22Rv1 (cell line): Measurements from ENCODE around the gene NCKAP5L.

ENCODE experiments used
- H3K27ac ChIP-seq: fragments of 450-650 bp; 2 replicates; pipeline ENCODE4 v1.5.1; 2017
- ZFX ChIP-seq: fragments of 450-650 bp; IDR thresholded peaks from 2 replicates; pipeline ENCODE4 v1.6.1; 2017; ENCODE audit warnings: antibody characterized with exemption, borderline replicate concordance
- TF ChIP-seq, protein P1 (sequence below): fragments of 450-650 bp; IDR thresholded peaks from 2 replicates; pipeline ENCODE4 v1.5.1; 2017; ENCODE audit warnings: mild to moderate bottlenecking

The NCKAP5L gene

GRCh38 chr12:49804821-49805220, 23.4 kb downstream of the NCKAP5L start:
- TF ChIP-seq ZFX, result no peak
- TF ChIP-seq, protein P1, sequence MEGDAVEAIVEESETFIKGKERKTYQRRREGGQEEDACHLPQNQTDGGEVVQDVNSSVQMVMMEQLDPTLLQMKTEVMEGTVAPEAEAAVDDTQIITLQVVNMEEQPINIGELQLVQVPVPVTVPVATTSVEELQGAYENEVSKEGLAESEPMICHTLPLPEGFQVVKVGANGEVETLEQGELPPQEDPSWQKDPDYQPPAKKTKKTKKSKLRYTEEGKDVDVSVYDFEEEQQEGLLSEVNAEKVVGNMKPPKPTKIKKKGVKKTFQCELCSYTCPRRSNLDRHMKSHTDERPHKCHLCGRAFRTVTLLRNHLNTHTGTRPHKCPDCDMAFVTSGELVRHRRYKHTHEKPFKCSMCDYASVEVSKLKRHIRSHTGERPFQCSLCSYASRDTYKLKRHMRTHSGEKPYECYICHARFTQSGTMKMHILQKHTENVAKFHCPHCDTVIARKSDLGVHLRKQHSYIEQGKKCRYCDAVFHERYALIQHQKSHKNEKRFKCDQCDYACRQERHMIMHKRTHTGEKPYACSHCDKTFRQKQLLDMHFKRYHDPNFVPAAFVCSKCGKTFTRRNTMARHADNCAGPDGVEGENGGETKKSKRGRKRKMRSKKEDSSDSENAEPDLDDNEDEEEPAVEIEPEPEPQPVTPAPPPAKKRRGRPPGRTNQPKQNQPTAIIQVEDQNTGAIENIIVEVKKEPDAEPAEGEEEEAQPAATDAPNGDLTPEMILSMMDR, result no peak
- H3K27ac ChIP-seq, result no peak overlapping the region

DNA sequence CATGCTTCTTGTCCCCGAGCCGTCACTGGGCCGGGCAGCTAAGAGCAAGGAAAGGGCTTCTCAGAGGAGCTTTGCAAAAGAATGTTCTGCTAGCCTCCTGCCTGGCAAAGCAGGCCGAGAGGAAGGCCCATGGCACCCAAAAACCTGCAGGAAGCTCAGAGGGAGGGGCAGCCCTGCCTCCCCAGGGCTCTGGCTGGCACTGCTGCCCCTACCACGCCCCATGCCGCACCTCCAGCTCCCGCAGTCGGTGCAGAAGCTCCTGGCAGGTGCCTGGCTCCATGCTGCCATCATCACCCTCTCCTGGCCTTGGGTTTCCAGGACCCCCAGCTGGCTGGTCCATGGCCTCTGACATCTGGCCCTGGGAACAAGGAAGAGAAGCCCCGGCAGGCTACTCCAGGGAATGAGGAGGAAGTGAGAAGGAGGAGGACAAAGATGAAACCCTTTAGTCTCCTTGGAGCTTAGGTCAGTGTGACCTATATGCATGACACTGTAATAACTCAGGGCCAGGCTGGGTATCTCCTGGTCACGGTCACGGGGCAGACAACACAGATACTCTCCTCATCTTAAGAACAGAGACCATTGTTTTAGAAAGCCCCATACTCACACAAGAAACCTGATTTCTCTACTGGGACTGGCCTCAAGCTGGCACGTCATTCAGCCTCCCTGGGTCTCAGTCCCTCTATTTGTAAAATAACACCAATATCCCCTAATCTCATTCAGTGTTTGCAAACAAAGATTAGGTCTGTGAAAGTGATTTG, 24.3 kb downstream of the NCKAP5L start:
- TF ChIP-seq, protein P1, result no peak
- no peak for TF ChIP-seq ZFX
- no peak overlapping the region for H3K27ac ChIP-seq

GRCh38 chr12:49801141-49802063, 26.8 kb downstream of the NCKAP5L start:
- no peak overlapping the region for H3K27ac ChIP-seq
- TF ChIP-seq, protein P1, result no peak
- no peak for TF ChIP-seq ZFX

- TF ChIP-seq, protein P1, result no peak
- no peak for TF ChIP-seq ZFX
- H3K27ac ChIP-seq, result no peak overlapping the region
Observed at GRCh38 chr12:49800421-49801140, 27.6 kb downstream of the NCKAP5L start.

- no peak for TF ChIP-seq ZFX
- TF ChIP-seq, protein P1, result no peak
- H3K27ac ChIP-seq, result no peak overlapping the region
Observed at GRCh38 chr12:49798934-49799333, 29.3 kb downstream of the NCKAP5L start.

DNA sequence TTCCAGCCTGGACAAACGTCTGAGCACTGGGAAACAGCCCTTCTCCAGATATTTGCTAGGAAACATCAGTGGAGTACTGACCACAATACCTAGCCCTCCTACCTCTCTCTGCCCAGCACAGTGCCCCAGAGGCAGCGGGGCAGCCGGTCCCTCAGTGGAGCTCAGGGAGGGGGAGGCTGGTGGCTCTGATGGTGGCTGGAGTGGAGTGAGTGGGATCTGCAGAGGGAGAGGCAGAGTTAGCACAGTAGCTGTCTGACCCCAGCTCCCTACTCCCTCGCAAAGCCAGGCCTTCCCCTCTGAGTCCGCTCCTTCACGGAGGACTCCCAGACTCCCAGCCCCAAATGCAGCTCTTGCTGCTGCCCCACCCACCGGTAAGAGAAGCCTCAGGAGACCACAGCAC, 30.0 kb downstream of the NCKAP5L start:
- no peak overlapping the region for H3K27ac ChIP-seq
- TF ChIP-seq, protein P1, result no peak
- no peak for TF ChIP-seq ZFX
